Gastroesophageal sphincter (tissue), 3 donors: ENCODE measurements around the gene SOX2.

Source experiments
- CTCF ChIP-seq, 4 experiments: fragments of 200-600 bp in 2 of 4; fragments of 450-650 bp in 2 of 4; sonication (generic) in 1 of 4; IDR thresholded peaks; one replicate each; pipeline ENCODE4 v1.5.1; 2017 to 2019; ENCODE audit warnings: antibody characterized with exemption in 4 of 4, mild to moderate bottlenecking in 2 of 4, moderate library complexity in 2 of 4
- POLR2A ChIP-seq, 2 donors: fragments of 450-650 bp; IDR thresholded peaks; one replicate each; pipeline ENCODE4 v1.6.1; 2017; ENCODE audit warnings: antibody characterized with exemption in 2 of 2, mild to moderate bottlenecking in 2 of 2, moderate library complexity in 1 of 2

- TF ChIP-seq CTCF (IDR thresholded peaks at IDR 0.05) (no peak), POLR2A (IDR thresholded peaks at IDR 0.05) (no peak)
Measured at GRCh38 chr3:181715571-181716340, 4.0 kb downstream of the SOX2 start.
